HepG2 (cell line): Measurements from ENCODE around the gene NMNAT1. TPM values are rescaled to one million over a fixed set of nuclear protein-coding genes. Genes with fewer than 3 reads are reported as not detected.

Source experiments
- GATAD2A ChIP-seq: IDR thresholded peaks from 2 replicates; pipeline ENCODE4 v1.6.1; 2016
- HMG20A ChIP-seq: IDR thresholded peaks from 2 replicates; pipeline ENCODE4 v1.6.1; 2016; ENCODE audit warnings: borderline replicate concordance
- HMGA1 ChIP-seq: sonication (generic); formaldehyde crosslinking; conservative IDR thresholded peaks from 2 replicates; pipeline ENCODE4 v1.4.0; 2020; ENCODE audit warnings: missing genetic modification reagents
- KLF16 ChIP-seq, 2 experiments: sonication (generic) in 1 of 2; formaldehyde crosslinking in 1 of 2; IDR thresholded peaks; 2 replicates each; pipeline versions ENCODE4 v1.6.1 to v1.8.0; 2016 to 2023; ENCODE audit warnings: missing genetic modification reagents in 2 of 2, missing compliant biosample characterization in 1 of 2
- KMT2B ChIP-seq: IDR thresholded peaks from 2 replicates; pipeline ENCODE4 v1.6.1; 2016; ENCODE audit warnings: missing genetic modification reagents, missing compliant biosample characterization
- MBNL3 ChIP-seq: fragments of 250-450 bp; sonication (Bioruptor Pico); conservative IDR thresholded peaks from 2 replicates; pipeline ENCODE4 v1.8.0; 2022; ENCODE audit warnings: mild to moderate bottlenecking, inconsistent platforms
- RORA ChIP-seq: sonication (generic); formaldehyde crosslinking; IDR thresholded peaks from 2 replicates; pipeline ENCODE4 v1.5.0; 2020; ENCODE audit warnings: mild to moderate bottlenecking, missing genetic modification reagents, moderate library complexity
- SP5 ChIP-seq: IDR thresholded peaks from 2 replicates; pipeline ENCODE4 v1.6.1; 2016; ENCODE audit warnings: low read depth, borderline replicate concordance
- ZFP82 ChIP-seq: sonication (generic); formaldehyde crosslinking; IDR thresholded peaks from 2 replicates; pipeline ENCODE4 v1.5.1; 2020; ENCODE audit warnings: mild to moderate bottlenecking, missing genetic modification reagents, borderline replicate concordance
- ZNF34 ChIP-seq: sonication (generic); formaldehyde crosslinking; IDR thresholded peaks from 2 replicates; pipeline ENCODE4 v1.4.0; 2020; ENCODE audit warnings: mild to moderate bottlenecking, missing genetic modification reagents, borderline replicate concordance
- ZNF777 ChIP-seq: sonication (generic); formaldehyde crosslinking; IDR thresholded peaks from 2 replicates; pipeline ENCODE4 v1.4.0; 2020; ENCODE audit warnings: missing genetic modification reagents
- polyA plus RNA-seq, 8 experiments: library from polyadenylated mRNA; depleted of rRNA in 3 of 8; stranded (reverse) in 7 of 8; unstranded in 1 of 8; fragments of >200 nt; fragmentation: Illumina TruSeq in 4 of 8; extraction: Trizol in 4 of 8; gene quantifications; 2 replicates each; pipeline versions ENCODE4 v1.2.1 to v1.2.3, GENCODE V29; 2011 to 2016; ENCODE audit warnings: low read depth in 4 of 8, missing spikeins in 1 of 8, mixed read lengths in 1 of 8; ENCODE audit not compliant: insufficient read depth in 1 of 8
- total RNA-seq, 5 experiments: library from RNA; depleted of rRNA; stranded (reverse); fragments of >200 nt; fragmentation: Illumina TruSeq; extraction: Trizol; gene quantifications; 2 replicates each; pipeline ENCODE4 v1.2.3, GENCODE V29; 2016; ENCODE audit warnings: low read depth in 1 of 5
- TF ChIP-seq, protein P1 (sequence below): sonication (generic); formaldehyde crosslinking; conservative IDR thresholded peaks from 2 replicates; pipeline ENCODE4 v1.4.0; 2020; ENCODE audit warnings: missing genetic modification reagents
- TF ChIP-seq, protein P2 (sequence below): sonication (generic); formaldehyde crosslinking; IDR thresholded peaks from 2 replicates; pipeline ENCODE4 v1.5.0; 2020; ENCODE audit warnings: missing genetic modification reagents
- TF ChIP-seq, protein P3 (sequence below): sonication (generic); formaldehyde crosslinking; IDR thresholded peaks from one replicate; pipeline ENCODE4 v1.5.1; 2020; ENCODE audit warnings: mild to moderate bottlenecking, missing genetic modification reagents; ENCODE audit errors: not compliant biosample characterization
- TF ChIP-seq, protein P4 (sequence below): sonication (generic); formaldehyde crosslinking; IDR thresholded peaks from 2 replicates; pipeline ENCODE4 v1.5.0; 2020; ENCODE audit warnings: missing genetic modification reagents

The NMNAT1 gene
- total and polyA plus RNA-seq, 2 of the 13 experiments (the other 11 are each of a cell fraction or from before 2014, with no cell fraction given) = 5.6 to 12.2 TPM

DNA sequence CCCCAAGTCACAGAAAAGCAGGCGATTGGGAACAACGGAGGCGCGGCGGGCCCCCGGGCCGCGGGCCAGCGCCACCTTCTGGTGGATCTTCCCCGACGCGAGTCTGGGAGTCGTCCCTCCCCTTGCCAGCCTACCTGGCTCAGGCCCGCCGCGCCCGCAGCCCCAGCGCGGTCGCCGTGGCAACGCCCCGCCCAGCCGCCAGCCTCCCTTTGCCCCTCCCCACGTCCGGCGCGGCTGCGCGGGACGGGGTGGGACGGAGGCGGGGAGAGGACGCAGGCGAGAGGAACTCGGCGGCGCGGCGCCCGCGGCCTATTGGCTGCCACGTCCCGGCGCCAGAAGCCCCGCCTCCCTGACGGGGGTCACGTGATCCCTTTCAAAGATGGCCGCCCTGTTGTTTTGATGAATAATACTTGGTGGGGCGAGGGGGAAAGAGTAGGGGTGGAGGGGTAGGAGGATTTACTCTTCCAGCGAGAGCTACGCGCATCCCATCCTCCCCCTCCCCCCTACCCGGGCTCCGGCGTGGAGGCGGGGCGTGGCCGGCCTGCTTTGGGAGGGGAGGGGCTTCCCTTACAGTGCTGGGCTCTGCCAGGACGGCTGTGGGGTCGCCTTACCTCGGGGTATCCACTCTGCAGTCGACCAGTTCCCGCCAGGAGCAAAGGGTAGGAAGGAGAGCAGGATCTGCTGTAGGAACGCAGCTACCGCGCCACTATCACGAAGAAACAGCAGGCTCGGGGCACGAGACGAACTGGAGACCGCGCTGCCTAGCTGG, 89.5 kb downstream of the NMNAT1 start, which contains the start of gene UBE4B (continued):
- TF ChIP-seq ZNF34 (CRISPR knock-in tag) (no peak), ZFP82 (CRISPR knock-in tag) (no peak; the same call in 1 of the 2 replicates), MBNL3 (CRISPR knock-in tag) (no peak), ZNF777 (CRISPR knock-in tag) (0 out of 2 replicates have a peak, but pooled peaks have one; percentile 19), HMG20A (CRISPR knock-in tag) (no peak), SP5 (CRISPR knock-in tag) (peak; percentile 66; the same call in 1 of the 2 replicates), KLF16 (CRISPR knock-in tag; IDR thresholded peaks at IDR 0.05) (peak in 1 of 2 experiments; percentile 27; a peak in 1 of 4 replicates), GATAD2A (CRISPR knock-in tag) (peak; percentile 26; the same call in 1 of the 2 replicates), HMGA1 (CRISPR knock-in tag) (no peak), RORA (no peak), KMT2B (CRISPR knock-in tag) (no peak)
- TF ChIP-seq, protein P1, sequence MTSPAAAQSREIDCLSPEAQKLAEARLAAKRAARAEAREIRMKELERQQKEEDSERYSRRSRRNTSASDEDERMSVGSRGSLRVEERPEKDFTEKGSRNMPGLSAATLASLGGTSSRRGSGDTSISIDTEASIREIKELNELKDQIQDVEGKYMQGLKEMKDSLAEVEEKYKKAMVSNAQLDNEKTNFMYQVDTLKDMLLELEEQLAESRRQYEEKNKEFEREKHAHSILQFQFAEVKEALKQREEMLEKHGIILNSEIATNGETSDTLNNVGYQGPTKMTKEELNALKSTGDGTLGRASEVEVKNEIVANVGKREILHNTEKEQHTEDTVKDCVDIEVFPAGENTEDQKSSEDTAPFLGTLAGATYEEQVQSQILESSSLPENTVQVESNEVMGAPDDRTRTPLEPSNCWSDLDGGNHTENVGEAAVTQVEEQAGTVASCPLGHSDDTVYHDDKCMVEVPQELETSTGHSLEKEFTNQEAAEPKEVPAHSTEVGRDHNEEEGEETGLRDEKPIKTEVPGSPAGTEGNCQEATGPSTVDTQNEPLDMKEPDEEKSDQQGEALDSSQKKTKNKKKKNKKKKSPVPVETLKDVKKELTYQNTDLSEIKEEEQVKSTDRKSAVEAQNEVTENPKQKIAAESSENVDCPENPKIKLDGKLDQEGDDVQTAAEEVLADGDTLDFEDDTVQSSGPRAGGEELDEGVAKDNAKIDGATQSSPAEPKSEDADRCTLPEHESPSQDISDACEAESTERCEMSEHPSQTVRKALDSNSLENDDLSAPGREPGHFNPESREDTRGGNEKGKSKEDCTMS = no peak
- TF ChIP-seq, protein P2, sequence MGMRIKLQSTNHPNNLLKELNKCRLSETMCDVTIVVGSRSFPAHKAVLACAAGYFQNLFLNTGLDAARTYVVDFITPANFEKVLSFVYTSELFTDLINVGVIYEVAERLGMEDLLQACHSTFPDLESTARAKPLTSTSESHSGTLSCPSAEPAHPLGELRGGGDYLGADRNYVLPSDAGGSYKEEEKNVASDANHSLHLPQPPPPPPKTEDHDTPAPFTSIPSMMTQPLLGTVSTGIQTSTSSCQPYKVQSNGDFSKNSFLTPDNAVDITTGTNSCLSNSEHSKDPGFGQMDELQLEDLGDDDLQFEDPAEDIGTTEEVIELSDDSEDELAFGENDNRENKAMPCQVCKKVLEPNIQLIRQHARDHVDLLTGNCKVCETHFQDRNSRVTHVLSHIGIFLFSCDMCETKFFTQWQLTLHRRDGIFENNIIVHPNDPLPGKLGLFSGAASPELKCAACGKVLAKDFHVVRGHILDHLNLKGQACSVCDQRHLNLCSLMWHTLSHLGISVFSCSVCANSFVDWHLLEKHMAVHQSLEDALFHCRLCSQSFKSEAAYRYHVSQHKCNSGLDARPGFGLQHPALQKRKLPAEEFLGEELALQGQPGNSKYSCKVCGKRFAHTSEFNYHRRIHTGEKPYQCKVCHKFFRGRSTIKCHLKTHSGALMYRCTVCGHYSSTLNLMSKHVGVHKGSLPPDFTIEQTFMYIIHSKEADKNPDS = 0 out of 2 replicates have a peak, but pooled peaks have one; percentile 50
- TF ChIP-seq, protein P3, sequence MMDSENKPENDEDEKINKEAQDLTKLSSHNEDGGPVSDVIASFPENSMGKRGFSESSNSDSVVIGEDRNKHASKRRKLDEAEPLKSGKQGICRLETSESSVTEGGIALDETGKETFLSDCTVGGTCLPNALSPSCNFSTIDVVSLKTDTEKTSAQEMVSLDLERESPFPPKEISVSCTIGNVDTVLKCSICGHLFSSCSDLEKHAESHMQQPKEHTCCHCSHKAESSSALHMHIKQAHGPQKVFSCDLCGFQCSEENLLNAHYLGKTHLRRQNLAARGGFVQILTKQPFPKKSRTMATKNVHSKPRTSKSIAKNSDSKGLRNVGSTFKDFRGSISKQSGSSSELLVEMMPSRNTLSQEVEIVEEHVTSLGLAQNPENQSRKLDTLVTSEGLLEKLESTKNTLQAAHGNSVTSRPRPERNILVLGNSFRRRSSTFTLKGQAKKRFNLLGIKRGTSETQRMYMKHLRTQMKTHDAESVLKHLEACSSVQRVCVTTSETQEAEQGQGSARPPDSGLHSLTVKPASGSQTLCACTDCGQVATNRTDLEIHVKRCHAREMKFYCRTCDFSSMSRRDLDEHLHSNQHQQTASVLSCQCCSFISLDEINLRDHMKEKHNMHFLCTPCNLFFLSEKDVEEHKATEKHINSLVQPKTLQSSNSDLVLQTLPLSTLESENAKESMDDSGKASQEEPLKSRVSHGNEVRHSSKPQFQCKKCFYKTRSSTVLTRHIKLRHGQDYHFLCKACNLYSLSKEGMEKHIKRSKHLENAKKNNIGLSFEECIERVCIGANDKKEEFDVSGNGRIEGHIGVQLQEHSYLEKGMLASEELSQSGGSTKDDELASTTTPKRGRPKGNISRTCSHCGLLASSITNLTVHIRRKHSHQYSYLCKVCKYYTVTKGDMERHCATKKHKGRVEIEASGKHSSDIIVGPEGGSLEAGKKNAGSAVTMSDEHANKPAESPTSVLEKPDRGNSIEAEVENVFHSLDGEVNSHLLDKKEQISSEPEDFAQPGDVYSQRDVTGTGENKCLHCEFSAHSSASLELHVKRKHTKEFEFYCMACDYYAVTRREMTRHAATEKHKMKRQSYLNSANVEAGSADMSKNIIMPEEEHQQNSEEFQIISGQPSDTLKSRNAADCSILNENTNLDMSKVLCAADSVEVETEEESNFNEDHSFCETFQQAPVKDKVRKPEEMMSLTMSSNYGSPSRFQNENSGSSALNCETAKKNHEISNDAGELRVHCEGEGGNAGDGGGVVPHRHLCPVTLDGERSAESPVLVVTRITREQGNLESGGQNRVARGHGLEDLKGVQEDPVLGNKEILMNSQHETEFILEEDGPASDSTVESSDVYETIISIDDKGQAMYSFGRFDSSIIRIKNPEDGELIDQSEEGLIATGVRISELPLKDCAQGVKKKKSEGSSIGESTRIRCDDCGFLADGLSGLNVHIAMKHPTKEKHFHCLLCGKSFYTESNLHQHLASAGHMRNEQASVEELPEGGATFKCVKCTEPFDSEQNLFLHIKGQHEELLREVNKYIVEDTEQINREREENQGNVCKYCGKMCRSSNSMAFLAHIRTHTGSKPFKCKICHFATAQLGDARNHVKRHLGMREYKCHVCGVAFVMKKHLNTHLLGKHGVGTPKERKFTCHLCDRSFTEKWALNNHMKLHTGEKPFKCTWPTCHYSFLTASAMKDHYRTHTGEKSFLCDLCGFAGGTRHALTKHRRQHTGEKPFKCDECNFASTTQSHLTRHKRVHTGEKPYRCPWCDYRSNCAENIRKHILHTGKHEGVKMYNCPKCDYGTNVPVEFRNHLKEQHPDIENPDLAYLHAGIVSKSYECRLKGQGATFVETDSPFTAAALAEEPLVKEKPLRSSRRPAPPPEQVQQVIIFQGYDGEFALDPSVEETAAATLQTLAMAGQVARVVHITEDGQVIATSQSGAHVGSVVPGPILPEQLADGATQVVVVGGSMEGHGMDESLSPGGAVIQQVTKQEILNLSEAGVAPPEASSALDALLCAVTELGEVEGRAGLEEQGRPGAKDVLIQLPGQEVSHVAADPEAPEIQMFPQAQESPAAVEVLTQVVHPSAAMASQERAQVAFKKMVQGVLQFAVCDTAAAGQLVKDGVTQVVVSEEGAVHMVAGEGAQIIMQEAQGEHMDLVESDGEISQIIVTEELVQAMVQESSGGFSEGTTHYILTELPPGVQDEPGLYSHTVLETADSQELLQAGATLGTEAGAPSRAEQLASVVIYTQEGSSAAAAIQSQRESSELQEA = no peak
- TF ChIP-seq, protein P4, sequence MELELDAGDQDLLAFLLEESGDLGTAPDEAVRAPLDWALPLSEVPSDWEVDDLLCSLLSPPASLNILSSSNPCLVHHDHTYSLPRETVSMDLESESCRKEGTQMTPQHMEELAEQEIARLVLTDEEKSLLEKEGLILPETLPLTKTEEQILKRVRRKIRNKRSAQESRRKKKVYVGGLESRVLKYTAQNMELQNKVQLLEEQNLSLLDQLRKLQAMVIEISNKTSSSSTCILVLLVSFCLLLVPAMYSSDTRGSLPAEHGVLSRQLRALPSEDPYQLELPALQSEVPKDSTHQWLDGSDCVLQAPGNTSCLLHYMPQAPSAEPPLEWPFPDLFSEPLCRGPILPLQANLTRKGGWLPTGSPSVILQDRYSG (CRISPR knock-in tag) = no peak
